SH-SY5Y (cell line): ENCODE measurements around the gene SMYD3.

Experiments
- GATA2 ChIP-seq: IDR thresholded peaks from 2 replicates; pipeline ENCODE4 v1.6.1; 2011; ENCODE audit warnings: mild to moderate bottlenecking, low read depth, low read length
- GATA3 ChIP-seq: IDR thresholded peaks from 2 replicates; pipeline ENCODE4 v1.6.1; 2011; ENCODE audit warnings: low read depth, mild to moderate bottlenecking, low read length, moderate library complexity

SMYD3 gene

DNA sequence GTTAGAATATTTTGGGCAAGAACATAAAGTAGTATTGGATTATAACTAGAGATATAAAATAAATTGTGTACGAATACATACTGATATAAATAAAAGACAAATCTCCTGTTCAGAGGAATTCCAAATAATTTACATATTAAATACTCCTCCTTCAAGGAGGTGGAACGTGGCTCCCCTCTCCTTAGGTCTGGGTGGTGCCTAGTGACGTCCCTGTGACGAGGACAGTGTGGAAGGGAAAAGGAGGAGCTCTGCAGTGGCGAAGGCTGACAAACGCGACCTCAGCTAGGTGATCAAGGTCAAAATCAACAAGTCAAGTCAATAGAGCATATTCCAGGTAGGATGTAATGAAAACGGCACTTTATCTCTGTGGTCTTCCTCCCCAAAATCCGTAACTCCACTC, 310.0 kb downstream of the SMYD3 start:
- no peak for TF ChIP-seq GATA2

DNA sequence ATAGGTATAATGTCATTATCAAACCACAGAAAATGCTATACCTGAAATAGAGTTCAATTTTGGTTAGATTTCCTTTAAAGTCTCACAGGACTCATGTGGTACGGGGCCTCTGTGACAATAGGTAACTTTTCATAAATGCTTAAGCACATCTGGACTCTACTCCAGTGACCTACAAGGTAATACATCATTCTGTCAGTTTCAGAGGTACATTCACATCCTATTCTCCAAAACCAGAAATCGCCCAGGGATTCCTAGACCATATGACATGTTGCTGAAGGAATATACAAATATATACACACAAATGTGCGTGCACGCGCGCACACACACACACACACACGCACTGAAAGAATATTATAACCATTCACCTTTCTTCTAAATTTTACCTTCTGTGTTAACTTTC, 311.8 kb downstream of the SMYD3 start:
- TF ChIP-seq GATA3 (no peak), GATA2 (no peak)

- TF ChIP-seq GATA2: no peak
- TF ChIP-seq GATA3: no peak
Measured at GRCh38 chr1:246193537-246193936, 313.5 kb downstream of the SMYD3 start.

- TF ChIP-seq GATA3 (no peak), GATA2 (no peak)
Measured at GRCh38 chr1:246189126-246189525, 318.0 kb downstream of the SMYD3 start.

- TF ChIP-seq GATA3: no peak
- no peak for TF ChIP-seq GATA2
Measured at GRCh38 chr1:246187834-246188372, 319.2 kb downstream of the SMYD3 start.

GRCh38 chr1:246184503-246184902, 322.6 kb downstream of the SMYD3 start:
- TF ChIP-seq GATA3 (no peak), GATA2 (no peak)

- TF ChIP-seq GATA2 (no peak), GATA3 (no peak)
Measured at GRCh38 chr1:246182149-246182851, 324.8 kb downstream of the SMYD3 start.

DNA sequence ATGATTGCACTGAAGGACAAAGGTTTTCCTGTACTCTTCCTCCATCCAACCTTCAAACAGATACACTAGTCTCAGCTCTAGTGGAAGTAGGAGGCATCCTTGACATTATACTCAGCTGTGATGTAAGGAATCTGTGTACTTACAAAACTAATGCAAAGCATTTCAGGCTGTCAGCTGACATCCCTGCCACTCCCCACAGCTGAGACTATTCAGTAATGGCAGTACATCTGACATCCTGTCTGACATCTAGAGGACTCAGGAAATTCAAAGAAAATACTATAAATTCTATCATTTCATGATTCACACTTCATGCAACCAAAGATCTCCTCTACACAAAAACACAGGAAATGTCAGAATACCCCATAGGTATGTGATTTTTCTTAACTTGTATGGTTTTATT, 325.8 kb downstream of the SMYD3 start:
- TF ChIP-seq GATA3 (no peak), GATA2 (no peak)

DNA sequence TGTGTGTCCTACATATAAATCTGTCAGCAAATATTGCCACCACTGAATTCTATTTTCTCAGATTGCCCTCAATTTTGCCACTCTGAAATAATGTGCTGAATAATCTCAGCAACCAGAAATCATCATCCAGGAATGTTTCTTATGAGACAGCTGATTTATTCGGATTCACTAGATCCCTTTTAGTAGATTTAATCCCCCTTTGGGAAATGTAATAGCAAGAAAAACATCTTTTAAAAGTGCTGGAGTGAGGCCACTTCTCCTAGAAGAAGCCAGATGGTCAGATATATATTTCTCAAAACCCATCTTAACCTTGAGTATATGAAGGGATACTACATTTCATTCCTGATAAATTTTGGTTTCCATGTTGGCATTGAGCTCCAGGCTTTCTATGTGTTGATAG, 327.7 kb downstream of the SMYD3 start:
- TF ChIP-seq GATA3: no peak
- no peak for TF ChIP-seq GATA2

DNA sequence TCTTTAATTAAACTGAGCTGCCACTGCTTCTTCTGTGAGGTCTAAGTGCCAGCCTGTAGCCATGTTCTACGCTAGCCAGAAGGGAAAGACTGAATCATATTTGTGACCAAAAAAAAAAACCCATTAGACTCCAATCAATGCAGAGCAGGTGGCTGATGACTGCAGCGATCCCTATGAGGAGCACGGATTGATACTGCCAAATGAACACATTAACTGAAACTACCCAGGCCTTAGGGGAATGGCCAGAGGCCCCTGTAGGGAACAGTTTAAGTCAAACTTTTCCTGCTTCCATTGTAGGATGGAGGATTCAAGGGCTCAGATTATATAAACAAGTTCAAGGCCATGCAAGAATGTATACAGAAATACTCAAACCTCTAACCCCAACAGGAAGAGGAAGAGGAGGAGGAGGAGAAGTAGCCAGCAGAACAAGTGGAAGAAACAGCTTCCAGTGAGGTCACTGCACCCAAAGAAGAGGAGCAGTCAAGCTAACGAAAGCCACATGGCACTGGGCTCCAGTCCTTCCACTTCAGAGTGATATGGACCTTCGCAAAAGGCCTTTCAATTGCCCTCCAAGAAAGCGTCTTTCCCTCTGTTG, 328.3 kb downstream of the SMYD3 start:
- TF ChIP-seq GATA2: no peak

DNA sequence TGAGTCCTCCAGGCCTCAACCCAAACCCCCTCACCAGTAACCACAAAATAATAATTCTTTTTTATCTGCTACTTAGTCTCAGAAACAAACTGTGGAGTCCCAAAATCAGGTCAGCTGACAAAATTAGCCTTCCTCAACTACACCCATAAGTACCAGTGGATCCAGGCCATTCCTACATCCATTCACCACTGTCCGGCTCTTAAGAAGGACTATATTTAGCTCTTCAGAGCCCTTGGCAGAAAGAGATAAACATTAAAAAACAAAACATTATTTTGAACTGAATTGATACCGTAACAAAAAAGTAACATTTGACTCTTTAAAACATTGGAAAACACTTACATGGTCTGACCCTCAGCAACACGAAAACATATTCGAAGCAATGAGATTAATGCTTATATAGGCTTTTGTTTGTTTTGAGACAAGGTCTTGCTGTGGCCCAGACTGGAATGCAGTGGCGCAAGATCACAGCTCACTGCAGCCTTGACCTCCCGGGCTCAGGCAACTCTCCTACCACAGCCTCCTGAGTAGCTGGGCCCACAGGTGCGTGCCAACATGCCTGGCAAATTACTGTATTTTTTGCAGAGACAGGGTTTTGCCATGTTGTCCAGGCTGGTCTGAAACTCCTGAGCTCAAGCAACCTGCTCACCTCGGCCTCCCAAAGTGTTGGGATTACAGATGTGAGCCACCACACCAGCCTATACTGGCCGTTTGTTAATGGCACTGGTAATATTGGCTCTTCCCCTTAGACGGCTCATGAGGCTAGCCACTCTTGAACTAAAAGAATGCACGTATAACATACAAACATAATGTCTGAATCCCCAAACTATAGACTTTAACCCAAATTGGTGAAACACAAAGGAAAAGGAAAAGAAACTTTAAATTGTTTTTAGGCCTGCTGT, 330.7 kb downstream of the SMYD3 start:
- TF ChIP-seq GATA3: no peak
- TF ChIP-seq GATA2: no peak

GRCh38 chr1:246170574-246171261, 336.4 kb downstream of the SMYD3 start:
- TF ChIP-seq GATA2 (no peak), GATA3 (no peak)

DNA sequence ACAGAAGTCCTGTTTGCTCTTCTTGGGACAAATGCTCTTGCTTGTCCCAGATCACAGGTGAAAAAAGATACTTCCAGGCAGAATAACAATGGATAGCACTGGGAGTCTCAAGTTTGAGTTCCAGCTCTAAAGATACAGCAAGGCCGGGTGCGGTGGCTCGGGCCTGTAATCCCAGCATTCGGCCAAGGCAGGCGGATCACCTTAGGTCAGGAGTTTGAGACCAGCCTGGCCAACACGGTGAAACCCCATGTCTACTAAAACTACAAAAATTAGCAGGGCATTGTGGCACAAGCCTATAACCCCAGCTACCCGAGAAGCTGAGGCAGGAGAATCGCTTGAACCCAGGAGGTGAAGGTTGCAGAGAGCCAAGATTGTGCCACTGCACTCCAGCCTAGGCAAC, 337.6 kb downstream of the SMYD3 start:
- TF ChIP-seq GATA2: no peak
- TF ChIP-seq GATA3: no peak

- TF ChIP-seq GATA2: no peak
- TF ChIP-seq GATA3: no peak
Measured at GRCh38 chr1:246169019-246169418, 338.1 kb downstream of the SMYD3 start.
